HCT116 (cell line): ENCODE measurements around the gene LTBR. TPM values are rescaled to one million over a fixed set of nuclear protein-coding genes. Genes with fewer than 3 reads are reported as not detected.

ENCODE experiments used
- ATAC-seq: fragments of 200-7000 bp; cut with Tn5 transposase; 2 replicates; pipeline ENCODE4 v1.9.1; 2020; ENCODE audit warnings: mild to moderate bottlenecking, moderate library complexity
- BruUV-seq: library from RNA; stranded (reverse); fragments of 400-500 nt; replicated peaks from 2 replicates; lab custom pipeline; 2021; lab: Mats Ljungman, UMichigan
- CTCF ChIA-PET: fragments of 300-600 bp; sonication (Branson Sonifier 250); formaldehyde crosslinking; loops from one replicate; lab custom pipeline; 2021; ENCODE audit warnings: antibody characterized with exemption; lab: Charles Lee
- POLR2A ChIA-PET: fragments of 300-600, 350-600 bp; sonication (Branson Sonifier 250); formaldehyde crosslinking; loops from one replicate; lab custom pipeline; 2021; ENCODE audit warnings: antibody characterized with exemption; lab: Charles Lee
- RAD21 ChIA-PET, 2 experiments: fragments of 300-600 bp; sonication (Branson Sonifier 250); formaldehyde crosslinking; loops; one replicate each; lab custom pipeline; 2023; ENCODE audit warnings: low total read pairs in 2 of 2; ENCODE audit not compliant: uncharacterized antibody in 2 of 2, unreplicated experiment in 2 of 2, low non-redundant PET in 1 of 2; lab: Charles Lee
- DNase-seq: peaks from one replicate; pipeline ENCODE4 v3.0.0-alpha.2; 2010; ENCODE audit warnings: low read depth, low spot score
- H2AFZ ChIP-seq: fragments of 200-600 bp; shearing (Covaris generic), sonication (generic); 2 replicates; pipeline ENCODE4 v1.6.1; 2017; ENCODE audit warnings: low read depth, mixed run types, mixed read lengths, antibody characterized with exemption, low read length; ENCODE audit not compliant: poor library complexity, severe bottlenecking
- H3K27ac ChIP-seq: 2 replicates; pipeline ENCODE4 v1.5.1; 2012; ENCODE audit warnings: low read depth, low read length
- H3K27me3 ChIP-seq: fragments of 200-600 bp; sonication (generic); 2 replicates; pipeline ENCODE4 v1.6.1; 2016; ENCODE audit warnings: mixed run types, low read length, mixed read lengths; ENCODE audit not compliant: insufficient read depth
- H3K36me3 ChIP-seq, 2 experiments: fragments of 200-500 bp in 1 of 2; fragments of 200-600 bp in 1 of 2; sonication (Bioruptor generic) in 1 of 2; sonication (generic) in 1 of 2; 2 replicates each; pipeline versions ENCODE4 v1.5.1 to v1.6.1; 2014 to 2016; ENCODE audit warnings: low read length in 2 of 2, inconsistent platforms in 1 of 2, mixed read lengths in 1 of 2, mixed run types in 1 of 2; ENCODE audit not compliant: insufficient read depth in 2 of 2, control insufficient read depth in 1 of 2
- H3K4me1 ChIP-seq, 2 experiments: fragments of 200-600 bp in 1 of 2; sonication (generic) in 1 of 2; 2 replicates each; pipeline versions ENCODE4 v1.5.1 to v1.6.1; 2012 to 2017; ENCODE audit warnings: low read length in 2 of 2, inconsistent platforms in 1 of 2, mild to moderate bottlenecking in 1 of 2, mixed read lengths in 1 of 2, mixed run types in 1 of 2, moderate library complexity in 1 of 2; ENCODE audit not compliant: insufficient read depth in 2 of 2, control insufficient read depth in 1 of 2
- H3K4me2 ChIP-seq: fragments of 200-600 bp; sonication (generic); 2 replicates; pipeline ENCODE4 v1.6.1; 2017; ENCODE audit warnings: mixed run types, low read length, mixed read lengths
- H3K4me3 ChIP-seq, 2 experiments: fragments of 200-600 bp in 1 of 2; sonication (generic) in 1 of 2; replicated peaks in 1 of 2; 2 replicates each; pipeline ENCODE4 v1.5.1; 2011 to 2016; ENCODE audit warnings: low read length in 2 of 2, control low read depth in 1 of 2, low read depth in 1 of 2, mild to moderate bottlenecking in 1 of 2, mixed read lengths in 1 of 2, mixed run types in 1 of 2
- H3K79me2 ChIP-seq: fragments of 200-600 bp; sonication (generic); 2 replicates; pipeline ENCODE4 v1.6.1; 2017; ENCODE audit warnings: mild to moderate bottlenecking, mixed run types, low read length, moderate library complexity, mixed read lengths; ENCODE audit not compliant: insufficient read depth
- H3K9ac ChIP-seq: fragments of 200-600 bp; sonication (generic); 2 replicates; pipeline ENCODE4 v1.6.1; 2016; ENCODE audit warnings: low read length, mixed read lengths
- H3K9me2 ChIP-seq: fragments of 200-600 bp; sonication (generic), shearing (Covaris generic); 2 replicates; pipeline ENCODE4 v1.6.1; 2017; ENCODE audit warnings: mixed run types, mild to moderate bottlenecking, moderate library complexity; ENCODE audit not compliant: insufficient read depth
- H3K9me3 ChIP-seq, 2 experiments: fragments of 200-500 bp in 1 of 2; fragments of 200-600 bp in 1 of 2; sonication (Bioruptor generic) in 1 of 2; sonication (generic) in 1 of 2; 2 replicates each; pipeline ENCODE4 v1.6.1; 2014 to 2017; ENCODE audit warnings: low read length in 2 of 2, mixed read lengths in 2 of 2, inconsistent platforms in 1 of 2, low read depth in 1 of 2, mild to moderate bottlenecking in 1 of 2, mixed run types in 1 of 2, moderate library complexity in 1 of 2; ENCODE audit not compliant: control insufficient read depth in 1 of 2, insufficient read depth in 1 of 2
- H4K20me1 ChIP-seq: fragments of 200-600 bp; sonication (generic), shearing (Covaris generic); 2 replicates; pipeline ENCODE4 v1.6.1; 2017; ENCODE audit warnings: mixed run types, mild to moderate bottlenecking, moderate library complexity; ENCODE audit not compliant: insufficient read depth
- CBX3 ChIP-seq: IDR thresholded peaks from 2 replicates; pipeline ENCODE4 v1.6.1; 2012; ENCODE audit warnings: low read depth
- CEBPB ChIP-seq: IDR thresholded peaks from 2 replicates; pipeline ENCODE4 v1.6.1; 2012; ENCODE audit warnings: low read depth
- EZH2 ChIP-seq: fragments of 200-600 bp; sonication (generic); IDR thresholded peaks from 2 replicates; pipeline ENCODE4 v1.6.1; 2017; ENCODE audit warnings: antibody characterized with exemption, mixed run types
- FOSL1 ChIP-seq: IDR thresholded peaks from 2 replicates; pipeline ENCODE4 v1.6.1; 2012; ENCODE audit warnings: low read depth
- POLR2A ChIP-seq: IDR thresholded peaks from 2 replicates; pipeline ENCODE4 v1.7.0; 2011; ENCODE audit warnings: borderline replicate concordance; ENCODE audit not compliant: insufficient read depth, insufficient read length; ENCODE audit errors: extremely low read depth
- RAD21 ChIP-seq: IDR thresholded peaks from 2 replicates; pipeline ENCODE4 v1.6.1; 2012; ENCODE audit warnings: low read depth, mild to moderate bottlenecking
- SIN3A ChIP-seq: IDR thresholded peaks from 2 replicates; pipeline ENCODE4 v1.6.1; 2012; ENCODE audit warnings: low read depth
- SP1 ChIP-seq: IDR thresholded peaks from 2 replicates; pipeline ENCODE4 v1.6.1; 2012; ENCODE audit warnings: low read depth
- TCF7L2 ChIP-seq: IDR thresholded peaks from 2 replicates; pipeline ENCODE4 v1.7.0; 2011; ENCODE audit warnings: borderline replicate concordance, inconsistent platforms; ENCODE audit not compliant: insufficient read depth, insufficient read length; ENCODE audit errors: extremely low read depth
- YY1 ChIP-seq: IDR thresholded peaks from 2 replicates; pipeline ENCODE4 v1.6.1; 2011; ENCODE audit warnings: low read length, low read depth, moderate library complexity, mild to moderate bottlenecking; ENCODE audit not compliant: insufficient replicate concordance; ENCODE audit errors: extremely low read depth
- ZNF274 ChIP-seq: fragments of 200-500 bp; sonication (Bioruptor generic); IDR thresholded peaks from 2 replicates; pipeline ENCODE4 v1.6.1; 2014; ENCODE audit warnings: mild to moderate bottlenecking, low read depth, low read length, inconsistent platforms
- intact Hi-C: fragments of 100-400 bp; cut with micrococcal nuclease; formaldehyde crosslinking; loops from 2 replicates; pipeline ENCODE4 v1.10.0; 2022
- total RNA-seq: library from RNA; stranded (reverse); gene quantifications from one replicate; pipeline ENCODE4 v1.2.1, GENCODE V29; 2021; ENCODE audit not compliant: unreplicated experiment
- TF ChIP-seq, protein P1 (sequence below): IDR thresholded peaks from 2 replicates; pipeline ENCODE4 v1.6.1; 2012

LTBR gene
- total RNA-seq, 1 experiment from 2014 or later = 128 TPM

- Histone ChIP-seq H4K20me1 (no peaks in the 10 kb centered on the region), H3K79me2 (no peaks in the 10 kb centered on the region), H3K9me2 (no peaks in the 10 kb centered on the region), H3K27me3 (no peaks in the 10 kb centered on the region), H3K9ac (no peak overlapping the region), H3K4me3 (no peak overlapping the region), H3K4me1 (peaks cover 12 to 34% of the 10 kb centered on the region in 2 experiments), H3K27ac (no peak overlapping the region), H2AFZ (no peak overlapping the region), H3K36me3 (no peaks in the 10 kb centered on the region), H3K4me2 (no peak overlapping the region), H3K9me3 (no peaks in the 10 kb centered on the region)
- intact Hi-C loops = no loop called here
- ChIA-PET CTCF (interaction anchor here (2.4 to 5.3 kb wide), 2 partner anchors 39 to 112 kb away, joined by 13 to 46 read pairs; no protein-coding TSS in a partner anchor), POLR2A (interaction anchor here (1.3 kb wide), 1 partner anchor 108 kb away, joined by 4 read pairs; the partner anchor contains the start of gene GAPDH), RAD21 (interaction anchor here in 1 of 2 experiments (0.6 to 0.7 kb wide), 2 partner anchors 39 to 239 kb away, joined by 3 read pairs; no protein-coding TSS in a partner anchor)
- BruUV-seq = no TSS peak
- no peak for ATAC-seq
- TF ChIP-seq ZNF274 (no peak), SIN3A (no peak), CEBPB (no peak), TCF7L2 (no peak), YY1 (no peak), EZH2 (no peak), RAD21 (no peak), POLR2A (no peak), SP1 (no peak), CBX3 (no peak), FOSL1 (no peak)
- TF ChIP-seq, protein P1, sequence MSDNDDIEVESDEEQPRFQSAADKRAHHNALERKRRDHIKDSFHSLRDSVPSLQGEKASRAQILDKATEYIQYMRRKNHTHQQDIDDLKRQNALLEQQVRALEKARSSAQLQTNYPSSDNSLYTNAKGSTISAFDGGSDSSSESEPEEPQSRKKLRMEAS = no peak
- TF ChIP-seq, all 23 proteins: peak for 0
- no peak for DNase-seq
These were observed 41.9 kb downstream of the LTBR start for GRCh38 chr12:6425590-6426531.
